T-cell (primary cell): ENCODE measurements around the gene LGALS14. TPM values are rescaled to one million over a fixed set of nuclear protein-coding genes. Genes with fewer than 3 reads are reported as not detected.
A peak's percentile ranks its signal among the peaks of the same experiment; 100 is the strongest.

ENCODE experiments used
- ATAC-seq, 4 experiments: fragments of 200-7000 bp in 3 of 4; fragments of 150-1000 bp in 1 of 4; cut with Tn5 transposase; replicated peaks in 1 of 4; 1 replicate in 3 of 4; 2 replicates in 1 of 4; pipeline ENCODE4 v1.10.0; 2021; ENCODE audit warnings: moderate library complexity in 3 of 4, mild to moderate bottlenecking in 2 of 4, moderate number of reproducible peaks in 1 of 4
- CTCF ChIA-PET, 2 donors: fragments of 300-600 bp; sonication (Branson Sonifier 250); formaldehyde crosslinking; loops; one replicate each; lab custom pipeline; 2022; ENCODE audit warnings: antibody characterized with exemption in 2 of 2; lab: Charles Lee
- POLR2A ChIA-PET, 2 donors: fragments of 300-600 bp; sonication (Branson Sonifier 250); formaldehyde crosslinking; loops; one replicate each; lab custom pipeline; 2022; ENCODE audit warnings: antibody characterized with exemption in 2 of 2; lab: Charles Lee
- DNase-seq, 35 experiments: peaks; one replicate each; pipeline versions ENCODE4 v3.0.0 to v3.0.0-alpha.2; 2013 to 2023
- H3K27ac ChIP-seq: one replicate; pipeline ENCODE4 v1.5.1; 2013; ENCODE audit warnings: low read length
- H3K27me3 ChIP-seq, 2 experiments: replicated peaks in 1 of 2; 1 replicate in 1 of 2; 2 replicates in 1 of 2; pipeline versions ENCODE4 v1.6.1 to v1.7.0; 2013; ENCODE audit warnings: low read length in 1 of 2, mixed read lengths in 1 of 2; ENCODE audit not compliant: control insufficient read depth in 2 of 2, insufficient read depth in 2 of 2; ENCODE audit errors: extremely low read depth in 1 of 2
- H3K36me3 ChIP-seq, 2 donors: 1 replicate in 1 of 2; 2 replicates in 1 of 2; pipeline versions ENCODE4 v1.6.1 to v1.7.0; 2013; ENCODE audit warnings: low read length in 1 of 2; ENCODE audit not compliant: control insufficient read depth in 2 of 2, insufficient read depth in 1 of 2; ENCODE audit errors: extremely low read depth in 1 of 2
- H3K4me1 ChIP-seq, 2 experiments: 1 replicate in 1 of 2; 2 replicates in 1 of 2; pipeline versions ENCODE4 v1.6.1 to v1.7.0; 2013; ENCODE audit warnings: low read length in 2 of 2, mixed read lengths in 1 of 2; ENCODE audit not compliant: insufficient read depth in 2 of 2, control insufficient read depth in 1 of 2; ENCODE audit errors: extremely low read depth in 1 of 2
- H3K4me3 ChIP-seq, 2 donors: 1 replicate in 1 of 2; 2 replicates in 1 of 2; pipeline versions ENCODE4 v1.5.1 to v1.7.0; 2013; ENCODE audit warnings: mild to moderate bottlenecking in 2 of 2, low read length in 1 of 2, moderate library complexity in 1 of 2; ENCODE audit not compliant: control insufficient read depth in 1 of 2; ENCODE audit errors: extremely low read depth in 1 of 2
- H3K9me3 ChIP-seq: 2 replicates; pipeline ENCODE4 v1.7.0; 2013
- H3K27ac Mint-ChIP-seq, 2 donors: one replicate each; pipeline ENCODE4 v1.8.0; 2020 to 2021; ENCODE audit warnings: mild to moderate bottlenecking in 2 of 2, mixed read lengths in 2 of 2
- H3K27me3 Mint-ChIP-seq, 2 donors: one replicate each; pipeline ENCODE4 v1.8.0; 2021 to 2022; ENCODE audit warnings: mixed read lengths in 2 of 2
- H3K36me3 Mint-ChIP-seq: one replicate; pipeline ENCODE4 v1.8.0; 2021; ENCODE audit warnings: mixed read lengths
- H3K4me1 Mint-ChIP-seq, 3 donors: one replicate each; pipeline ENCODE4 v1.8.0; 2020 to 2022; ENCODE audit warnings: mixed read lengths in 3 of 3, mild to moderate bottlenecking in 1 of 3
- H3K4me3 Mint-ChIP-seq, 3 donors: one replicate each; pipeline ENCODE4 v1.8.0; 2020 to 2022; ENCODE audit warnings: mild to moderate bottlenecking in 3 of 3, mixed read lengths in 3 of 3, moderate library complexity in 3 of 3
- H3K9me3 Mint-ChIP-seq, 3 donors: one replicate each; pipeline ENCODE4 v1.8.0; 2020 to 2022; ENCODE audit warnings: mixed read lengths in 3 of 3
- WGBS: methylation state at CpG from one replicate; pipeline ENCODE4 v1.1.5; 2013; ENCODE audit warnings: missing lambda C conversion rate; ENCODE audit not compliant: insufficient coverage; 5-methylcytosine and 5-hydroxymethylcytosine counted together
- total RNA-seq, 35 experiments: library from RNA in 6 of 35; stranded (reverse) in 6 of 35; fragments of 120-200 nt in 1 of 35; gene quantifications; one replicate each; pipeline versions ENCODE4 v1.2.1 to v1.2.4 and lab custom pipeline; 2013 to 2026

LGALS14 gene
- total RNA-seq, 5 donors from 2014 or later (not counting 1 experiment from before 2014, with no cell fraction given), result 0.49 to 1.2 TPM; not detected in 3

GRCh38 chr19:39735688-39736087 is 31.4 kb downstream of the LGALS14 start:
- no peaks in the 10 kb centered on the region for H3K36me3 ChIP-seq
- H3K27ac Mint-ChIP-seq, result peak overlapping the region in 1 of 2 donors; percentile 21
- H3K9me3 ChIP-seq, result no peaks in the 10 kb centered on the region
- no CpG with 5 or more reads among the region's 3 CpGs for WGBS
- no peak overlapping the region for H3K4me3 ChIP-seq
- H3K4me1 ChIP-seq, result no peaks in the 10 kb centered on the region
- peaks cover 24 to 39% (median 24%) of the 10 kb centered on the region in 3 donors for H3K4me1 Mint-ChIP-seq
- H3K27ac ChIP-seq, result no peak overlapping the region
- ATAC-seq, result no peak
- ChIA-PET POLR2A (no interaction called here), CTCF (interaction anchor here (0.7 kb wide), 2 partner anchors 15 to 243 kb away, joined by 4 to 7 read pairs; no protein-coding TSS in a partner anchor)
- peaks cover 0 to 10% of the 10 kb centered on the region in 2 experiments for H3K27me3 ChIP-seq
- no peak overlapping the region for H3K4me3 Mint-ChIP-seq
- DNase-seq, result no peak
- peaks cover 5 to 9% of the 10 kb centered on the region in 2 donors for H3K27me3 Mint-ChIP-seq
- no peaks in the 10 kb centered on the region for H3K9me3 Mint-ChIP-seq
- no peaks in the 10 kb centered on the region for H3K36me3 Mint-ChIP-seq

- no peak overlapping the region for H3K27ac ChIP-seq
- H3K27ac Mint-ChIP-seq, result peak overlapping the region in 1 of 2 donors; percentile 64
- H3K36me3 Mint-ChIP-seq, result no peaks in the 10 kb centered on the region
- ChIA-PET CTCF (interaction anchor here (0.7 kb wide), 2 partner anchors 16 to 243 kb away, joined by 4 to 7 read pairs; no protein-coding TSS in a partner anchor), POLR2A (no interaction called here)
- H3K9me3 Mint-ChIP-seq, result no peaks in the 10 kb centered on the region
- no peak overlapping the region for H3K4me3 Mint-ChIP-seq
- WGBS, result 86% methylated on average over 1 of the region's 5 CpGs
- H3K27me3 ChIP-seq, result peaks cover 0 to 10% of the 10 kb centered on the region in 2 experiments
- H3K27me3 Mint-ChIP-seq, result peaks cover 5 to 7% of the 10 kb centered on the region in 2 donors
- DNase-seq, result no peak
- no peak for ATAC-seq
- no peak overlapping the region for H3K4me3 ChIP-seq
- H3K9me3 ChIP-seq, result no peaks in the 10 kb centered on the region
- H3K4me1 ChIP-seq, result no peaks in the 10 kb centered on the region
- H3K36me3 ChIP-seq, result no peaks in the 10 kb centered on the region
- peaks cover 24 to 39% (median 24%) of the 10 kb centered on the region in 3 donors for H3K4me1 Mint-ChIP-seq
These were observed 31.8 kb downstream of the LGALS14 start for GRCh38 chr19:39736088-39736487.

DNA sequence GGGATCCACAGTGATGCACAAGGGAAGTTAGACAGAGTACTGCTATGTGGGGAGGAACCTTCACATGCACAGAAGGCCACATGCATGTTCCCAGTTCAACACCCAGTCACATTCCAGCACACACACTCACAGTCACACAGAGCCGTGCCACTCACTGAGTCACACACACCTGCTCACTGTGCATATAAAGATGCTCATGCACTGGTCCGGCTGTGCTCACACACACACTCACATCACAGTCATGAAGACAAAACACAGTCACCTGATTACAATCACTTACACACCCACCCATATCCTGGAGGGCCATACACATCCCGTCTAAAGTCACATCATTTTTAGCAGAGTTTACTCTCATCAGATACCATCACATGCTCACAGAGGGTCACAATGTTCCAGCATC is 33.1 kb downstream of the LGALS14 start:
- Histone ChIP-seq H3K4me3 (no peak overlapping the region), H3K27me3 (peaks cover 0 to 10% of the 10 kb centered on the region in 2 experiments), H3K9me3 (no peaks in the 10 kb centered on the region), H3K36me3 (no peaks in the 10 kb centered on the region), H3K27ac (no peak overlapping the region), H3K4me1 (no peaks in the 10 kb centered on the region)
- Mint-ChIP-seq H3K9me3 (no peaks in the 10 kb centered on the region), H3K4me3 (no peak overlapping the region), H3K36me3 (no peaks in the 10 kb centered on the region), H3K27ac (peak overlapping the region; percentile 22 to 47), H3K4me1 (peaks cover 24 to 42% (median 24%) of the 10 kb centered on the region in 3 donors), H3K27me3 (peaks cover 7 to 13% of the 10 kb centered on the region in 2 donors)
- ATAC-seq (peak in 3 of 4 experiments; percentile 16 to 61 (median 61)), DNase-seq (no peak)
- POLR2A ChIA-PET, result no interaction called here
- CTCF ChIA-PET, result no interaction called here
- WGBS, result 46% methylated on average over 3 of the region's 3 CpGs

GRCh38 chr19:39737891-39738290 is 33.6 kb downstream of the LGALS14 start, which contains the start of gene CLC:
CLC (minus strand) TSS chr19:39738029; CDS start chr19:39737952, 77 bp downstream.
- H3K36me3 ChIP-seq, result no peaks in the 10 kb centered on the region
- ChIA-PET CTCF (no interaction called here), POLR2A (no interaction called here)
- H3K9me3 Mint-ChIP-seq, result no peaks in the 10 kb centered on the region
- no peak within 1 kb of the TSS for H3K27ac ChIP-seq
- no peaks in the 10 kb centered on the region for H3K4me1 ChIP-seq
- no peak within 1 kb of the TSS for H3K4me3 Mint-ChIP-seq
- H3K4me3 ChIP-seq, result no peak within 1 kb of the TSS
- H3K36me3 Mint-ChIP-seq, result no peaks in the 10 kb centered on the region
- no peak for ATAC-seq
- H3K4me1 Mint-ChIP-seq, result peaks cover 24 to 42% (median 24%) of the 10 kb centered on the region in 3 donors
- H3K27me3 ChIP-seq, result peaks cover 0 to 10% of the 10 kb centered on the region in 2 experiments
- peak within 1 kb of the TSS; percentile 22 to 47 for H3K27ac Mint-ChIP-seq
- 43% methylated on average over 3 of the region's 3 CpGs for WGBS
- H3K9me3 ChIP-seq, result no peaks in the 10 kb centered on the region
- peaks cover 7 to 18% of the 10 kb centered on the region in 2 donors for H3K27me3 Mint-ChIP-seq
- no peak for DNase-seq

DNA sequence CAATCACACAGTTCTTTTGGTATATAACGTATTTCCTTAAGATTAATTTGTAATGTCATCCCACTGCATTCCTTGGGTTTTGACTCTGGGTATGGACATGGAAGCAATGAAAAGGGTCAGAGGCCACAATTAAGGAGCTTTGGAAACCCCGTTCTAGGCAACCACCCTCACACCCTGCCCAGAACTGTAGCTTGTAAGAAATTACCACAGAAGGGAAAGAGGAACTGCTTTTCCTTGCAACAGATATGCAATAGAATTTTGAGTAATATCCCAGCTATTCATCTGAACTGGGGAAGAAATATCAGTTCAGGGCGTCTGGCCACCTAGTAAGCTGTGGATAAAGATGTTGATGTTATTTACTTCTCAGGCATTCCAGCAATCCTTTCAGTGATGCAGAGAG is 34.5 kb downstream of the LGALS14 start:
- H3K4me1 ChIP-seq, result no peaks in the 10 kb centered on the region
- POLR2A ChIA-PET, result no interaction called here
- H3K27me3 ChIP-seq, result peaks cover 0 to 10% of the 10 kb centered on the region in 2 experiments
- Mint-ChIP-seq H3K36me3 (no peaks in the 10 kb centered on the region), H3K27ac (no peak overlapping the region), H3K4me1 (peaks cover 24 to 42% (median 24%) of the 10 kb centered on the region in 3 donors), H3K9me3 (no peaks in the 10 kb centered on the region), H3K4me3 (no peak overlapping the region), H3K27me3 (peaks cover 12 to 27% of the 10 kb centered on the region in 2 donors)
- CTCF ChIA-PET, result no interaction called here
- no peak overlapping the region for H3K27ac ChIP-seq
- no peaks in the 10 kb centered on the region for H3K9me3 ChIP-seq
- H3K36me3 ChIP-seq, result no peaks in the 10 kb centered on the region
- ATAC-seq, result no peak
- no CpG with 5 or more reads among the region's 3 CpGs for WGBS
- DNase-seq, result no peak
- H3K4me3 ChIP-seq, result no peak overlapping the region

GRCh38 chr19:39740395-39740794 is 36.1 kb downstream of the LGALS14 start:
- Histone ChIP-seq H3K36me3 (no peaks in the 10 kb centered on the region), H3K4me3 (no peak overlapping the region), H3K9me3 (no peaks in the 10 kb centered on the region), H3K4me1 (no peaks in the 10 kb centered on the region), H3K27me3 (peaks cover 0 to 10% of the 10 kb centered on the region in 2 experiments), H3K27ac (no peak overlapping the region)
- Mint-ChIP-seq H3K4me3 (peak overlapping the region in 1 of 3 donors; percentile 13), H3K9me3 (no peaks in the 10 kb centered on the region), H3K36me3 (no peaks in the 10 kb centered on the region), H3K27ac (peak overlapping the region in 1 of 2 donors; percentile 69), H3K4me1 (peaks cover 24 to 42% (median 24%) of the 10 kb centered on the region in 3 donors), H3K27me3 (peaks cover 20 to 27% of the 10 kb centered on the region in 2 donors)
- WGBS, result no CpG with 5 or more reads among the region's 1 CpG
- ChIA-PET POLR2A (no interaction called here), CTCF (no interaction called here)
- DNase-seq (no peak), ATAC-seq (peak in 1 of 4 experiments; percentile 6)
